SK-N-SH treated with all-trans-retinoic acid at 6 μM for 48 hours (cell line): Measurements from ENCODE around the gene CHORDC1.
"Not testable (repeated sequence)": the region's sequence is repeated elsewhere in the genome, so short reads cannot be mapped to it uniquely, and the experiment has no call there.

Source experiments
- ATAC-seq: fragments of 200-7000 bp; cut with Tn5 transposase; 3 replicates; pipeline ENCODE4 v1.9.1; 2020; ENCODE audit warnings: mild to moderate bottlenecking, moderate library complexity
- ARNTL ChIP-seq: fragments of 450-650 bp; formaldehyde crosslinking; IDR thresholded peaks from 2 replicates; pipeline ENCODE4 v1.5.0; 2020; ENCODE audit warnings: low read depth, mild to moderate bottlenecking, moderate library complexity, borderline replicate concordance
- BACH2 ChIP-seq: fragments of 250-450 bp; sonication (Bioruptor Pico); IDR thresholded peaks from 2 replicates; pipeline ENCODE4 v1.9.0; 2021; ENCODE audit warnings: mild to moderate bottlenecking, borderline replicate concordance
- CREB5 ChIP-seq: fragments of 250-450 bp; sonication (Bioruptor Pico); IDR thresholded peaks from 2 replicates; pipeline ENCODE4 v1.5.1; 2020; ENCODE audit warnings: low read depth, mild to moderate bottlenecking, moderate library complexity
- CSDC2 ChIP-seq: fragments of 250-450 bp; sonication (Bioruptor Pico); IDR thresholded peaks from 2 replicates; pipeline ENCODE4 v1.5.0; 2020; ENCODE audit warnings: mild to moderate bottlenecking, moderate library complexity
- ESRRG ChIP-seq: fragments of 250-450 bp; sonication (Bioruptor Pico); IDR thresholded peaks from 2 replicates; pipeline ENCODE4 v1.6.1; 2021; ENCODE audit warnings: mild to moderate bottlenecking
- GLIS3 ChIP-seq: fragments of 250-450 bp; sonication (Bioruptor Pico); IDR thresholded peaks from 2 replicates; pipeline ENCODE4 v1.5.0; 2020; ENCODE audit warnings: mild to moderate bottlenecking, moderate library complexity
- ISL1 ChIP-seq: fragments of 250-450 bp; sonication (Bioruptor Pico); IDR thresholded peaks from 2 replicates; pipeline ENCODE4 v2.1.2; 2022; ENCODE audit warnings: mild to moderate bottlenecking, moderate library complexity
- OSR1 ChIP-seq: fragments of 250-450 bp; sonication (Bioruptor Pico); IDR thresholded peaks from 2 replicates; pipeline ENCODE4 v1.8.0; 2022; ENCODE audit warnings: moderate library complexity, mild to moderate bottlenecking, inconsistent platforms
- PATZ1 ChIP-seq: fragments of 250-450 bp; sonication (Bioruptor Pico); IDR thresholded peaks from 2 replicates; pipeline ENCODE4 v1.8.0; 2020; ENCODE audit warnings: mild to moderate bottlenecking, moderate library complexity, borderline replicate concordance
- PPARA ChIP-seq: fragments of 250-450 bp; sonication (Bioruptor Pico); IDR thresholded peaks from 2 replicates; pipeline ENCODE4 v1.5.0; 2020; ENCODE audit warnings: mild to moderate bottlenecking, borderline replicate concordance
- RARB ChIP-seq: fragments of 250-450 bp; sonication (Bioruptor Pico); IDR thresholded peaks from 2 replicates; pipeline ENCODE4 v1.8.0; 2021; ENCODE audit warnings: mild to moderate bottlenecking, moderate library complexity
- TCF4 ChIP-seq: fragments of 250-450 bp; sonication (Bioruptor Pico); IDR thresholded peaks from 2 replicates; pipeline ENCODE4 v1.8.0; 2021; ENCODE audit warnings: mild to moderate bottlenecking, moderate library complexity, borderline replicate concordance
- TOX ChIP-seq: fragments of 250-450 bp; sonication (Bioruptor Pico); IDR thresholded peaks from 2 replicates; pipeline ENCODE4 v1.8.0; 2021; ENCODE audit warnings: mild to moderate bottlenecking, moderate library complexity, borderline replicate concordance
- TSHZ2 ChIP-seq: fragments of 250-450 bp; sonication (Bioruptor Pico); IDR thresholded peaks from 2 replicates; pipeline ENCODE4 v1.5.0; 2020; ENCODE audit warnings: mild to moderate bottlenecking, moderate library complexity
- ZC3H10 ChIP-seq: fragments of 250-450 bp; sonication (Bioruptor Pico); IDR thresholded peaks from 2 replicates; pipeline ENCODE4 v1.5.1; 2021; ENCODE audit warnings: mild to moderate bottlenecking, moderate library complexity
- ZFP3 ChIP-seq: fragments of 250-450 bp; sonication (Bioruptor Pico); IDR thresholded peaks from 2 replicates; pipeline ENCODE4 v1.5.0; 2020; ENCODE audit warnings: mild to moderate bottlenecking, moderate library complexity
- ZFP30 ChIP-seq: fragments of 450-650 bp; formaldehyde crosslinking; IDR thresholded peaks from 2 replicates; pipeline ENCODE4 v1.5.0; 2022; ENCODE audit warnings: mild to moderate bottlenecking, moderate library complexity
- ZNF565 ChIP-seq: fragments of 450-650 bp; formaldehyde crosslinking; conservative IDR thresholded peaks from 2 replicates; pipeline ENCODE4 v1.5.0; 2020; ENCODE audit warnings: low read depth, mild to moderate bottlenecking, moderate library complexity
- ZNF70 ChIP-seq: fragments of 450-650 bp; formaldehyde crosslinking; IDR thresholded peaks from 2 replicates; pipeline ENCODE4 v1.5.0; 2020; ENCODE audit warnings: mild to moderate bottlenecking, moderate library complexity
- ZNF8 ChIP-seq: fragments of 450-650 bp; formaldehyde crosslinking; IDR thresholded peaks from 2 replicates; pipeline ENCODE4 v1.5.0; 2020; ENCODE audit warnings: mild to moderate bottlenecking, moderate library complexity
- TF ChIP-seq, protein P1 (sequence below): fragments of 250-450 bp; sonication (Bioruptor Pico); IDR thresholded peaks from 2 replicates; pipeline ENCODE4 v1.5.1; 2021; ENCODE audit warnings: mild to moderate bottlenecking, moderate library complexity

The CHORDC1 gene

DNA sequence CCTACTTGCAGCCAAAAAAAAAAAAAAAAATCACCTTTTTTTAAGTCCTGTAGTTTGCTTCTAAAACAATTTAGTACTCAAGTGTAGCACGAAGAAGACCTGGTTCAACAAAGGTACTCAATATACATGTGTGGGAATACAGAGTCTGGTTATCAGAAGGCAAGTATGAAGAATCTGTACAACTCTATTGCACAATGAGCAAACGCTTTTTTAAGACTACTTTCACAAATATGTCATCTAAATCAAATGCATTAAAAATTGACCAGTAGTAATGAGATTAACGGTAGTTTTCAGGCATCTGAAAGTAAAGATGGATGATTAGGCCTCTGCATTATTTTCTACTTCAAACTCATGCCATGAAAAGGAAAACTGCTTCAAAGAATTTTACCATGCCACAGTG lies 9.5 kb downstream of the CHORDC1 start:
- no peak for TF ChIP-seq ZNF8 (CRISPR knock-in tag)
- no peak for TF ChIP-seq TOX (CRISPR knock-in tag)
- no peak for TF ChIP-seq ZFP3 (CRISPR knock-in tag)
- TF ChIP-seq RARB (CRISPR knock-in tag): no peak
- ATAC-seq: no peak

- peak; percentile 41; the same call in 1 of the 2 replicates for TF ChIP-seq ZNF70 (CRISPR knock-in tag)
- TF ChIP-seq OSR1 (CRISPR knock-in tag): no peak
- TF ChIP-seq, all 23 proteins: peak for 1
- no peak for ATAC-seq
Measured at GRCh38 chr11:90208857-90209256, 14.0 kb downstream of the CHORDC1 start.

DNA sequence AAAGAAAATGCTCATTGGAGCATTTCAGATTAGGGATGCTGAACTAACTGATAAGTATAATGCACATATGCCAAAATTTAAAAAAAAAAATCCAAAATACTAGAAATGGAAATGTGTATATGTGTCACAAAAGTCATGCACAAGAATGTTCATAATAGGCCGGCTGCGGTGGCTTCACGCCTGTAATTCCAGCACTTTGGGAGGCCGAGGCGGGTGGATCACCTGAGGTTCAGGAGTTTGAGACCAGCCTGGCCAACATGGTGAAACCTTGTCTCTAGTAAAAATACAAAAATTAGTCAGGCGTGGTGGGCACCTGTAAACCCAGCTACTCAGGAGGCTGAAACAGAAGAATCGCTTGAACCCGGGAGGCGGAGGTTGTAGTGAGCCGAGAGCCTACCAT lies 14.9 kb downstream of the CHORDC1 start:
- not testable (repeated sequence) for ATAC-seq

- ATAC-seq: peak; percentile 83
Measured at GRCh38 chr11:90204832-90205646, 17.8 kb downstream of the CHORDC1 start.

GRCh38 chr11:90204407-90204806 lies 18.4 kb downstream of the CHORDC1 start:
- TF ChIP-seq TSHZ2 (CRISPR knock-in tag): no peak
- no peak for TF ChIP-seq ZC3H10 (CRISPR knock-in tag)
- no peak for TF ChIP-seq ESRRG
- no peak for TF ChIP-seq PPARA
- TF ChIP-seq ISL1: no peak
- TF ChIP-seq CREB5 (CRISPR knock-in tag): no peak
- no peak for ATAC-seq

More at GRCh38 chr11:90204832-90205646, 17.8 kb downstream of the CHORDC1 start:
- TF ChIP-seq OSR1 (CRISPR knock-in tag): no peak
- TF ChIP-seq BACH2: no peak
- TF ChIP-seq ZFP3 (CRISPR knock-in tag): no peak

DNA sequence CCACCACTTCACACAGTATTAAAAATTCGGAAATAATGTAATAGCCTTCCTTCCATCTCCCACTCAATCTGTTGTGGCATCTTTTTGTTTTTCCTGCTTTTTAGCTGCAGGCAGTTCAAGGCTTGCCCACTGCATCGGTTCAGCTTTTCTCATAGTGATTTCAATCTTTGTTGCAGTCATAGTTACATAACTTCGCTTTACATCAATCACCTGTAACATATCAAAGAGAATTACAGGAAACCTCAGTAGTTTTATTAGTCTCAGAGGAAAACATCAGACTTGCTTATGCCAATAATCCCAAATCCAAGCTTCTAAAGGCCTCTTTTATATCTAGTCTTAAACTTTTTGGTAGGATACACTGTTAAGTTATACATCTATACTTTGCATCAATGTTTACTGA lies 20.5 kb downstream of the CHORDC1 start:
- ATAC-seq: no peak
- no peak for TF ChIP-seq PPARA
- TF ChIP-seq CSDC2: no peak
- no peak for TF ChIP-seq ARNTL (CRISPR knock-in tag)
- no peak for TF ChIP-seq GLIS3 (CRISPR knock-in tag)
- no peak for TF ChIP-seq ZFP30
- TF ChIP-seq TCF4 (CRISPR knock-in tag): no peak
- TF ChIP-seq BACH2: no peak
- TF ChIP-seq, protein P1, sequence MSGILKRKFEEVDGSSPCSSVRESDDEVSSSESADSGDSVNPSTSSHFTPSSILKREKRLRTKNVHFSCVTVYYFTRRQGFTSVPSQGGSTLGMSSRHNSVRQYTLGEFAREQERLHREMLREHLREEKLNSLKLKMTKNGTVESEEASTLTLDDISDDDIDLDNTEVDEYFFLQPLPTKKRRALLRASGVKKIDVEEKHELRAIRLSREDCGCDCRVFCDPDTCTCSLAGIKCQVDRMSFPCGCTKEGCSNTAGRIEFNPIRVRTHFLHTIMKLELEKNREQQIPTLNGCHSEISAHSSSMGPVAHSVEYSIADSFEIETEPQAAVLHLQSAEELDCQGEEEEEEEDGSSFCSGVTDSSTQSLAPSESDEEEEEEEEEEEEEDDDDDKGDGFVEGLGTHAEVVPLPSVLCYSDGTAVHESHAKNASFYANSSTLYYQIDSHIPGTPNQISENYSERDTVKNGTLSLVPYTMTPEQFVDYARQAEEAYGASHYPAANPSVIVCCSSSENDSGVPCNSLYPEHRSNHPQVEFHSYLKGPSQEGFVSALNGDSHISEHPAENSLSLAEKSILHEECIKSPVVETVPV (CRISPR knock-in tag): no peak
- TF ChIP-seq ZNF565: no peak
- no peak for TF ChIP-seq ISL1
- no peak for TF ChIP-seq OSR1 (CRISPR knock-in tag)
- no peak for TF ChIP-seq TSHZ2 (CRISPR knock-in tag)
- TF ChIP-seq ZC3H10 (CRISPR knock-in tag): no peak
- TF ChIP-seq PATZ1: no peak
- no peak for TF ChIP-seq ZNF70 (CRISPR knock-in tag)
- TF ChIP-seq ZNF8 (CRISPR knock-in tag): no peak
- no peak for TF ChIP-seq ZFP3 (CRISPR knock-in tag)
- TF ChIP-seq TOX (CRISPR knock-in tag): no peak
